Measurements from ENCODE around the gene RAB10. TPM values are rescaled to one million over a fixed set of nuclear protein-coding genes. Genes with fewer than 3 reads are reported as not detected.
A peak's percentile ranks its signal among the peaks of the same experiment; 100 is the strongest.
"Not testable (repeated sequence)": the region's sequence is repeated elsewhere in the genome, so short reads cannot be mapped to it uniquely, and the experiment has no call there.

RAB10 gene
- total RNA-seq, 2 donors from 2014 or later = 73.9 to 80.8 TPM

DNA sequence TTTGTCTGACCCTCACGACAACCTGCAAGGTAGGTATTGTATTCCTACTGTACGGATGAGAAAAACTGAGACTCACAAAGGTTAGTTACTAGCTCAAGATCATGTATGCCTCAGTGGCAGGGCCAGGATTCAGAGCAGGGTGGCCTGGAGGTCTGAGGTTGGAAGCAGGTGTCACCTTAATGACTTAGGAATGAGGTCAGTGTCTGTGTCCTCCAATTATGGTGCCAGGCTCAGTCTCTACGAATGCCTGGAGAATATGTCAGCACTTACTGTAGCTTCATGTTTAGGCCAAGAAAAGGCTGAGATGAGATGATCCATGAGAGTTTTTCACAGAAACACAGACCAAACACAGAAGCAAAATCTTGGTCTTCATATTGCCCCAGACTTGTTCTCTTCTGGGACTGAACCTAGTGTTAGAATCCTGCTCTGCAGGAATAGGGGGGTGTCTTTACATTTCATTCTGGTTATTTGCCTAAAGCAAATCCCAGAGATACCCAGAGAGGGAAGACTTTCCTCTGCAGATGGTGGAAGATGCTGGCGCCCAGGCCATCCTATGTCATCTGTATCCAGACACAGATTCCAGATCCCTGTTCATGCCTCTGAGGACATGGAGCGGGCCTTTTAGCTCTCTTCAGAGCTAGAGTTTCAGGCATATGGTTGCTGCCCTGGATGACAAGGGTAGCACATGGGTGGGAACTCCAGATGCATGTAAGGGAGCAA, 16.3 kb upstream of the RAB10 start:
- H3K9me3 ChIP-seq = no peaks in the 10 kb centered on the region
- H3K4me1 ChIP-seq (ENCODE audit: control insufficient read depth in 1 of 2, low read depth in 2 of 2) = peaks cover 8 to 38% of the 10 kb centered on the region in 2 donors
- ATAC-seq (ENCODE audit: insufficient number of reproducible peaks, low FRiP score, low read depth) (no peak), DNase-seq (ENCODE audit: low spot score) (no peak)
- H3K27me3 ChIP-seq (replicated peaks; ENCODE audit: insufficient read depth) = no peaks in the 10 kb centered on the region
- H3K4me3 ChIP-seq = no peak overlapping the region
- no peaks in the 10 kb centered on the region for H3K36me3 ChIP-seq
- TF ChIP-seq, protein P1, sequence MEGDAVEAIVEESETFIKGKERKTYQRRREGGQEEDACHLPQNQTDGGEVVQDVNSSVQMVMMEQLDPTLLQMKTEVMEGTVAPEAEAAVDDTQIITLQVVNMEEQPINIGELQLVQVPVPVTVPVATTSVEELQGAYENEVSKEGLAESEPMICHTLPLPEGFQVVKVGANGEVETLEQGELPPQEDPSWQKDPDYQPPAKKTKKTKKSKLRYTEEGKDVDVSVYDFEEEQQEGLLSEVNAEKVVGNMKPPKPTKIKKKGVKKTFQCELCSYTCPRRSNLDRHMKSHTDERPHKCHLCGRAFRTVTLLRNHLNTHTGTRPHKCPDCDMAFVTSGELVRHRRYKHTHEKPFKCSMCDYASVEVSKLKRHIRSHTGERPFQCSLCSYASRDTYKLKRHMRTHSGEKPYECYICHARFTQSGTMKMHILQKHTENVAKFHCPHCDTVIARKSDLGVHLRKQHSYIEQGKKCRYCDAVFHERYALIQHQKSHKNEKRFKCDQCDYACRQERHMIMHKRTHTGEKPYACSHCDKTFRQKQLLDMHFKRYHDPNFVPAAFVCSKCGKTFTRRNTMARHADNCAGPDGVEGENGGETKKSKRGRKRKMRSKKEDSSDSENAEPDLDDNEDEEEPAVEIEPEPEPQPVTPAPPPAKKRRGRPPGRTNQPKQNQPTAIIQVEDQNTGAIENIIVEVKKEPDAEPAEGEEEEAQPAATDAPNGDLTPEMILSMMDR (IDR thresholded peaks at IDR 0.05) = no peak
- peak overlapping the region; percentile 52 to 64 for H3K27ac ChIP-seq

DNA sequence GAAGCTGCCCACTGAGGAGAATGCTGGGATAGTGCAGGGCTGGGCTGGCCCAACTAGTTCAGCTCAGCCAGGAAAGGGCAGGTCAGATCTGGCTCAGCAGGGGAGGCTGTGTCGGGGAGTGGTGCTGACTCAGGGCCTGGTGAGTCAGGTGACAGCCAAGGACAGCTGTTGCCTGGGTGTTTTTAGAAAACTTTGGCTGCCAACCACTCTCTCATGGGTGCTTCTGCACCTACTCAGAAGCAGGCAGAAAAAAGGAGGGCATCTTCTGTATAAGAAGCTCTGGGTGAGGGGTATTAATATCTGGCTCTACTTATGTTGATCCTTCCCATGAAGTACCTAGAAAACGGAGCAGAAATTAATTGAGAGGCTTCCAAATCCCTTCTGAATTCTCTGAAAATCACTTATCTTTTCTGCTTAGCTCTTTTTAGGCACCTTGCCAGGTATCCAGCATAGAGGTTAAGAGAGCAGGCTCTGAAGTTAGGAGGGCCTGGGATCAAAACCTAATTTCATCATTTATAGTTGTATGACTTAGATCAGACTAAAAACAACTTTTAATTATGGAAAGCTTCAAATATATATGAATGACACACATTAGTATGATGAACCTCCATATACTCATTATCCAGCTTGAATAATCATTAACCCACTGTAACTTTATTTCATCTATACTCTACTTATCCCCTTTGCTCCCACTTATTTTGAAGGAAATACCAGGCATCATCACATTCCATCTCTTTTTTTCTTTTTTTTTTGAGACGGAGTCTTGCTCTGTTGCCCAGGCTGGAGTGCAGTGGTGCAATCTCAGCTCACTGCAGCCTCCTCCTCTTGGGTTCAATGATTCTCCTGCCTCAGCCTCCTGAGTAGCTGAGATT, 15.5 kb upstream of the RAB10 start:
- TF ChIP-seq, protein P1 (IDR thresholded peaks at IDR 0.05) = no peak
- ATAC-seq (ENCODE audit: insufficient number of reproducible peaks, low FRiP score, low read depth) (peak; percentile 51), DNase-seq (ENCODE audit: low spot score) (peak; percentile 55)
- no peak overlapping the region for H3K4me3 ChIP-seq
- no peaks in the 10 kb centered on the region for H3K36me3 ChIP-seq
- no peaks in the 10 kb centered on the region for H3K27me3 ChIP-seq (replicated peaks; ENCODE audit: insufficient read depth)
- peaks cover 8 to 37% of the 10 kb centered on the region in 2 donors for H3K4me1 ChIP-seq (ENCODE audit: control insufficient read depth in 1 of 2, low read depth in 2 of 2)
- peak overlapping the region; percentile 52 to 64 for H3K27ac ChIP-seq
- no peaks in the 10 kb centered on the region for H3K9me3 ChIP-seq

DNA sequence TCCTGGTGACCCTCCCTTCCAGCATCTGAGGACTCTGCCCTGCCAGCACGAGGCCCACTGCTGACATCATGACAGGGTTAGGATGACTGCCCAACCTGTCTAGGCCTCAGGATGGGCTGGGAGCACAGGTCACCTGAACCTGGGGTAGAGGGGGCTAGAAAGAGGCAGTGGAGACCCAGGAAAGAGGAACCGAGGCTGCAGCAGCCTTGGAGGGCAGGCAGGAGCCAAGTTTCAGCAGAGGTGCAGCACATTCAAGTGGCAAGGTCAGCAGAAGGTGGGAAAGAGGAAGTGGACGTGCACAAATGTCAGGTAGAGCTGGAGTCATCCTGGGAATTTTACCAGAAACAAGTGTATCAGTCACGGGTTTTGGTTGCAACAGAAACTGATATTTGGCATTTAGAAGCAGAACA, 13.6 kb upstream of the RAB10 start:
- TF ChIP-seq, protein P1 (IDR thresholded peaks at IDR 0.05) = no peak
- no peak for DNase-seq (ENCODE audit: low spot score)
- no peaks in the 10 kb centered on the region for H3K9me3 ChIP-seq
- no peak overlapping the region for H3K27ac ChIP-seq
- peaks cover 8 to 37% of the 10 kb centered on the region in 2 donors for H3K4me1 ChIP-seq (ENCODE audit: control insufficient read depth in 1 of 2, low read depth in 2 of 2)
- no peak for ATAC-seq (ENCODE audit: insufficient number of reproducible peaks, low FRiP score, low read depth)
- H3K4me3 ChIP-seq = no peak overlapping the region
- no peaks in the 10 kb centered on the region for H3K27me3 ChIP-seq (replicated peaks; ENCODE audit: insufficient read depth)
- H3K36me3 ChIP-seq = no peaks in the 10 kb centered on the region

DNA sequence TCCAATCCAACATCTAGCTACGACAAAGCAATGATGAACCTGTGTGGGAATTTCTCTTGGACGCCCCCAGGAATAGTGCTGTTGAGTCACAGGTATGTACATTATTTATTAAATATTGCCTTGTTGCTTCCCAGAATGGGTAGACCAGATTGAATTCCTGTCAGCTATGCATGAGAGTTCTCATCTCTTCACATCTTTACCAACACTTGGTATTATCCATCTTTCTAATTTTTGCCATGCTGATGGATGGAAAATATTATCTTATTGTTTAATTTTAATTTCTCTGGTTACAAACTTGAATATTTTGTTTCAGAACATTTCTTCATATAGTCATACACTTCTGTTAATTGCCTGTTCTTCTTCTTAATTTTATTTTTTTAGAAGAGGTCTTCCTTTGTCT, 9.6 kb upstream of the RAB10 start:
- ATAC-seq (ENCODE audit: insufficient number of reproducible peaks, low FRiP score, low read depth) = no peak
- no peaks in the 10 kb centered on the region for H3K36me3 ChIP-seq
- H3K27ac ChIP-seq = no peak overlapping the region
- H3K9me3 ChIP-seq = no peaks in the 10 kb centered on the region
- no peaks in the 10 kb centered on the region for H3K4me1 ChIP-seq (ENCODE audit: control insufficient read depth in 1 of 2, low read depth in 2 of 2)
- H3K4me3 ChIP-seq = no peak overlapping the region
- TF ChIP-seq, protein P1 (IDR thresholded peaks at IDR 0.05) = no peak
- DNase-seq (ENCODE audit: low spot score) = no peak
- no peaks in the 10 kb centered on the region for H3K27me3 ChIP-seq (replicated peaks; ENCODE audit: insufficient read depth)

DNA sequence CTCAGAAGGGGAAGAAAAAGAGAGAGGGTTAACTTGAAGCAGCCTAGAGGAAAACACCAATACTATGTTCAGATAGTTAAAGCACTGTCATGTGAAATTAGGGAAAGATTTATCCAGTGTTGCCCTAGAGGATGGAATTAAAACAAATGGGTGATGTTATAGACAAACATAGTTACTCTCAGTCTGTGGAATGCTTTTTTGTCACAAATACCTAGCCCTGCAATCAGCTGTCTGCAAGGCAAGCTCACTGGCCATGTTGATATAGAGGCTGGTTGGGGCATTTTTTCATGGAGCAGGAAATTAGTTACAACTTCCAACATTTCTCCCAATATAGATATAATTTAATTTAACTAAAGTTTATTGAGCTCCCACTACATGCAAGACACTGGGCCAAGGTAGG, 8.4 kb upstream of the RAB10 start:
- ATAC-seq (ENCODE audit: insufficient number of reproducible peaks, low FRiP score, low read depth) (no peak), DNase-seq (ENCODE audit: low spot score) (no peak)
- Histone ChIP-seq H3K9me3 (no peaks in the 10 kb centered on the region), H3K4me3 (no peak overlapping the region), H3K36me3 (no peaks in the 10 kb centered on the region), H3K27me3 (replicated peaks; ENCODE audit: insufficient read depth) (no peaks in the 10 kb centered on the region), H3K4me1 (ENCODE audit: control insufficient read depth in 1 of 2, low read depth in 2 of 2) (no peaks in the 10 kb centered on the region), H3K27ac (no peak overlapping the region)
- TF ChIP-seq, protein P1 (IDR thresholded peaks at IDR 0.05) = no peak

DNA sequence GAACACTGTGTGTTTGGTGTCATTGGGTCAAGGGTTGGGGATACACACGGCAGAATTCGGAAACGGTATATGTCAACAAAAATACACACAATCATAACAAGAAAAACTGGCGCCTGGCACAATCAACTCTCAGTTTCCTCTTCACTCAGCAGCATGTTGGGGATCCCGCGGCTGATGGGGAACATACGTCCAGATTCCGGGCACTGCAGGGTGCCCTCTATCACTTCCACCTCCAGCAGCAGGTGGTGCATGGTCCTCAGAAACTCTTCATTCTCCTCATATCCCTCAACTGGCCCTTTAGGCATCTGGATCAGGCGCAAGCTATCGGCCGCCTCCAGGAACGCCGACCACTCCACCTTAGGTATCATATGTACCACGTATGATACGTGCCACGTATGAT, 5.8 kb upstream of the RAB10 start:
- H3K9me3 ChIP-seq; H3K4me1 ChIP-seq (ENCODE audit: control insufficient read depth in 1 of 2, low read depth in 2 of 2); H3K36me3 ChIP-seq; H3K27me3 ChIP-seq (replicated peaks; ENCODE audit: insufficient read depth); ATAC-seq (ENCODE audit: insufficient number of reproducible peaks, low FRiP score, low read depth); H3K27ac ChIP-seq; DNase-seq (ENCODE audit: low spot score); H3K4me3 ChIP-seq: not testable (repeated sequence)

DNA sequence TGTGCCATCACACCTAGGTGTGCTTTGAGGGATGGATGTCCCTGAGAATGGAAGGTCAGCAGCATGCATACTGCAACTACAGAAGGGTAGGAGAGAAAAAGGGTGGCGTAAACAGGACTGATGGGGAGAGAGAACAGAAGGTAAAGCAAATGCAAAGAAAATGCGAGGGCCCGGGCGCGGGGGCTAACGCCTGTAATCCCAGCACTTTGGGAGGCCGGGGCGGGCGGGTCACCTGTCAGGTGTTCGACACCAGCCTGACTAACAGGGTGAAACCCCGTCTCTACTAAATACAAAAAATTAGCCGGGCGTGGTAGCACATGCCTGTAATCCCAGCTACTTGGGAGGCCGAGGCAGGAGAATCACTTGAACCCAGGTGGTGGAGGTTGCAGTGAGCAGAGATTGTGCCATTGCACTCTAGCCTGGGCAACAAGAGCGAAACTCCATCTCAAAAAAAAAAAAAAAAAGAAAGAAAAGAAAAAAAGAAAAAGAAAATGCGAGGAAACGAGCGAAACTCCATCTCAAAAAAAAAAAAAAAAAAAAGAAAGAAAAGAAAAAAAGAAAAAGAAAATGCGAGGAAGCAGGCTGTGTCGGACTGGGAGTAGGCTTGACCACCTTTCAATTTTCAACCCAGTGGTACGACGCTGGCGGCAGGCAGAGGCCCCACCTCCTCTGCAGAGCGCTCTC, 1.2 kb upstream of the RAB10 start:
- Histone ChIP-seq H3K4me1 (ENCODE audit: control insufficient read depth in 1 of 2, low read depth in 2 of 2) (peaks cover 23 to 26% of the 10 kb centered on the region in 2 donors), H3K27ac (peak overlapping the region; percentile 97 to 99), H3K4me3 (peak overlapping the region; percentile 93)
- H3K27me3 ChIP-seq (replicated peaks; ENCODE audit: insufficient read depth); DNase-seq (ENCODE audit: low spot score); H3K9me3 ChIP-seq; H3K36me3 ChIP-seq: not testable (repeated sequence)
- peak; percentile 4 for ATAC-seq (ENCODE audit: insufficient number of reproducible peaks, low FRiP score, low read depth)
